Subcutaneous abdominal adipose tissue (tissue), 5 donors: ENCODE measurements around the gene CDKL5.

Experiments used
- H3K27ac ChIP-seq: one replicate; pipeline ENCODE4 v1.7.0; 2013; ENCODE audit warnings: low read depth, mild to moderate bottlenecking, inconsistent platforms, low read length, moderate library complexity
- H3K27me3 ChIP-seq, 5 donors: one replicate each; pipeline ENCODE4 v1.7.0; 2013; ENCODE audit warnings: low read length in 5 of 5, inconsistent platforms in 1 of 5; ENCODE audit not compliant: control insufficient read depth in 5 of 5, insufficient read depth in 4 of 5
- H3K36me3 ChIP-seq, 5 donors: one replicate each; pipeline ENCODE4 v1.7.0; 2013; ENCODE audit warnings: low read length in 5 of 5; ENCODE audit not compliant: control insufficient read depth in 5 of 5, insufficient read depth in 5 of 5
- H3K4me1 ChIP-seq, 5 donors: one replicate each; pipeline ENCODE4 v1.7.0; 2013; ENCODE audit warnings: low read length in 5 of 5, mild to moderate bottlenecking in 3 of 5, moderate library complexity in 1 of 5; ENCODE audit not compliant: control insufficient read depth in 5 of 5, insufficient read depth in 5 of 5
- H3K4me3 ChIP-seq, 5 donors: one replicate each; pipeline ENCODE4 v1.7.0; 2013; ENCODE audit warnings: low read length in 5 of 5, low read depth in 1 of 5
- H3K9ac ChIP-seq, 5 donors: one replicate each; pipeline ENCODE4 v1.7.0; 2013; ENCODE audit warnings: low read length in 5 of 5, mild to moderate bottlenecking in 4 of 5, moderate library complexity in 3 of 5
- H3K9me3 ChIP-seq, 5 donors: one replicate each; pipeline ENCODE4 v1.7.0; 2013; ENCODE audit warnings: low read length in 5 of 5; ENCODE audit not compliant: control insufficient read depth in 5 of 5
- donor health status: healthy.
- donor health status: healthy.
- donor health status: healthy.
- donor health status: healthy.
- donor health status: healthy.

The CDKL5 gene

DNA sequence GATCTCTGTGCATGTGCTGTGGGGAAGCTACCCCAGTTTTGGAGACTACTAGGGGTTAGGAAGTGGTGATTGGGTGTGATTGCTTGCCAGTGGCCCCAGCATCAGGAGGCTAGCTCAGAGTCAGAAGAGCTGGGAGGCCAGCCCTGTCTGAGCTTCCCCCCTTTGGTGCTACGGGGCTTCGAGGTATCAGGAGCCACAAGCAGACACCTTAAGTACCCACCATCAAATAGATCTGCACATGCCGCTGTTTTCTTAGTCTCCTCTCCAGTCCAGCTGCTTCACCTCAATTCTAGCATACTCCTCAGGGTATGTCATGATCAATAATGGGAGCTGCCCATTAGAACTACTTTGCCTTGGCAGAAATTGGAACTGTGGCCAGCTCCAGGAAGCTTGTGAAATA is 271.2 kb downstream of the CDKL5 start:
- peaks cover 0 to 19% (median 10%) of the 10 kb centered on the region in 5 donors for H3K27me3 ChIP-seq
- no peaks in the 10 kb centered on the region for H3K36me3 ChIP-seq
- no peak overlapping the region for H3K27ac ChIP-seq
- H3K9ac ChIP-seq, result no peak overlapping the region
- H3K4me3 ChIP-seq, result no peak overlapping the region
- peaks cover 3 to 8% (median 6%) of the 10 kb centered on the region in 5 donors for H3K9me3 ChIP-seq
- no peaks in the 10 kb centered on the region for H3K4me1 ChIP-seq

DNA sequence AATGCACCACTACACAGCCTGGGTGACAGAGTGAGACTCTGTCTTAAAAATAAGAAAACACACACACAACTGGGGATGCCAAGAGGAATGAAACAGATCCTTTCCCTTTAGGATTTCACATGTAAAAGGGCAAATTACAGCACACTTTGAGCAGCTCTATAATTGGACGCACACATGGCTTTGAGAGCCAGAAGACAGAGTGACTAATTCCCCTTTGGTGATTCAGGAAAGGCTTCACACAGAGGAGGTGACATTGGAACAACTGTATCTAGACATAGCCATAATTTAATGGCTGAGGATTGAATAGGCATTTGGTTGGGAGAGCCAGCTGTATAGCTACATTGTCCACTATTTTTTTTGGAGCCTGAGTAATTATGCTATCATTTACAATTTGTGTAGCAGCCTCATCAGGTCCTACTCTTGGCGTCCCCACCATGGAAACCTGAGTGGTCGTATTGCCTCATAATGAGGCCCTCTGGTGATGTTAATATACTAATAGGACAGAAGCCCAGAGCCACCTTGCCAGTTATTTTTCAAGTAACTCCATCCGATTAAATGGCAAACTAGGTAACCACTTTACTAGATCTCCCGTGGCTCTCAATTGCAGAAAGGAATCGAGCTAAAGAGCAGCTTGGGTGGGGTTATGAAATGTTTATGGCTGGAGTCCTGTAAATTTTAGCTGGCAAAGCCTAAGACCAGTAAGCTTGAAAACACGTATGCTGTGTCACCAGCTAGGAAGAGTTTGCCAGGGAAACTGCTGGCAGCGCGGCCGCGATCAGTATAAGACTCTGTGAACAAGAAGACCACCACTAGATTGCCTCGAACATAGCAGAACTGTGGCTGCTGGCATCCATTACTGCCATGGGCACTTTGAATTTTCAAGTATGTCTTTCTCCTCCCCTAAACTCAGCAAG is 273.6 kb downstream of the CDKL5 start:
- H3K4me1 ChIP-seq, result no peaks in the 10 kb centered on the region
- H3K9ac ChIP-seq, result no peak overlapping the region
- H3K9me3 ChIP-seq, result peaks cover 3 to 8% (median 6%) of the 10 kb centered on the region in 5 donors
- no peak overlapping the region for H3K4me3 ChIP-seq
- H3K27ac ChIP-seq, result no peak overlapping the region
- no peaks in the 10 kb centered on the region for H3K36me3 ChIP-seq
- H3K27me3 ChIP-seq, result peaks cover 0 to 17% (median 10%) of the 10 kb centered on the region in 5 donors

DNA sequence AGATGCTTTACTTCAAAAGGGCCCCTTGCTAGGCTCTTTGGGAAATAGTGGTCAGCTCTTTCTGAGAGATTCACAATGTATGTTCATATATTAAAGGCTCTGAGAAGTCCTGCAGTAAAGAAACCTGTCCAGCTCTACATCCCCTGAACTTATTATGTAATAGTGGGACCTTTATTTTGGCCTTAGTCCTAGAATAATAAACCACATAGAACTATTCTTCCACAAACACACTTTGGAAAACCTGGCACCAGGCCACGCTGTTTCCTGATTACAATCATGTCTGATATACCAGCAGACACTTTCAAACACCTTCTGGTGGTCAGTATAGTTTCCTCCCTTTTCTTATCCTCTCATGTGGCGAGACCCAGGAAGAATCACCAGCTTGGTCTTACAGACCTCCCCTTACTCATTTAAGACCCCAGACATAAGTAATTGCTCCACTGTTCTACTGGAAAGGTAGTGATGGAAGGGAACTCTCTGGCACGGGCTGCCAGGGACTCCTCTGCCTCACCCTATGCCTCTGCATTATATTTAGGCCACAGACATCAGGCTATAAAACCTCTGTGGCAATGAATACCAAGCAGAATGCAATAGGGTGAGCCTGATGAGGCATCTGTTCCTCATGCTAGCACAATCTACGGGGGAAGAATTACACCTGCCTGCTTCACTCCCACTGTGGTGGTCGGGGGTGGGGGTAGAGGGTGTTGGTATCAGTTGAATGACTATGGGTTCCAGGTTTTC is 276.4 kb downstream of the CDKL5 start:
- no peak overlapping the region for H3K4me3 ChIP-seq
- peaks cover 0 to 16% (median 6%) of the 10 kb centered on the region in 5 donors for H3K27me3 ChIP-seq
- no peaks in the 10 kb centered on the region for H3K9me3 ChIP-seq
- no peak overlapping the region for H3K9ac ChIP-seq
- H3K27ac ChIP-seq, result no peak overlapping the region
- H3K36me3 ChIP-seq, result no peaks in the 10 kb centered on the region
- H3K4me1 ChIP-seq, result no peaks in the 10 kb centered on the region

DNA sequence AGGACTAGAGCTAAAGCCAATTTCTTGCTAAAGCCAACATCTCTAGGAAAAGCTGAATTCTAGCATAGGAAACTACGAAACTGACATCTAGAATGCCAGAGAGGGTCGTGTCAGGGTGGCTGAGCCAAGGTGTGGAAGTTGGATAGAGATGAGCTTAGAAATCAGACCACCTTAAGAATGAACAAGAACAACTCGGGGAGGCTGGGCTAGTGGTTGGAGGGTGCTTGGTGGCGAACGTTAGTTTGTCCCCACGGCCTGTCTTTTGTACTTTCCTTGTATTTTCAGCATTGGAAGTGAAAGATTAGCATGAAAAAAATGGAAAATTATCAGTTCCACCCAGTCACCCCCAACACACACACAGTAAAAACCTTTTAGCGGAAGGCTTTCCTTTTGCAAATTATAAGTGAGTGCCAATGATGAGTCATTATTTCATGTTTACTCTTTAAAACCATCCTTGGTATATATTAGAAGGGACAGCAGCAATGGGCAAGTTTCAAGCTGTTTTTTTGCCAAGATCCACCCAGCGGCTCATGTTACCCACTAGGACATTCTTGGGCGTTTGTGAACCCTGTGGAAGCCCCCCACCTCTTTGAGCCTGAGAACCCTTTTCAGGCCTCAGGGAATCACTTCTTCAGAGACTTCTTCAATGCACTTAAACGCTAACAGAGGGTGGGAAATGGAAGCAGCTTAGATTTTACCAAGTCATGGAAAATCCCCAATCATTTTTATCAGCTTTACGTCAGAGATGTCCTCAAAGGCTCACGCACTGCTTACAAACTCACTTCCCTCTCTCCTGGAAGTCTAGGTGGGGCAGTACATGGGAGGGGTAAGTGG is 277.2 kb downstream of the CDKL5 start:
- Histone ChIP-seq H3K9me3 (no peaks in the 10 kb centered on the region), H3K27me3 (peaks cover 3 to 16% (median 5%) of the 10 kb centered on the region in 5 donors), H3K36me3 (no peaks in the 10 kb centered on the region), H3K27ac (no peak overlapping the region), H3K4me1 (no peaks in the 10 kb centered on the region), H3K9ac (no peak overlapping the region), H3K4me3 (no peak overlapping the region)
